IMR-90 (cell line): Measurements from ENCODE around the gene CNTN4. TPM values are rescaled to one million over a fixed set of nuclear protein-coding genes. Genes with fewer than 3 reads are reported as not detected.

Experiments used
- ATAC-seq: fragments of 200-7000 bp; cut with Tn5 transposase; 2 replicates; pipeline ENCODE4 v1.9.1; 2020; ENCODE audit warnings: low read depth, mild to moderate bottlenecking, moderate library complexity
- BruUV-seq: library from RNA; stranded (reverse); fragments of 400-500 nt; replicated peaks from 2 replicates; lab custom pipeline; 2021; lab: Mats Ljungman, UMichigan
- CTCF ChIA-PET: fragments of 300-600 bp; formaldehyde crosslinking; extraction: SDS; loops from one replicate; lab custom pipeline; 2021; ENCODE audit warnings: antibody characterized with exemption; lab: Yijun Ruan, JAX
- POLR2A ChIA-PET: fragments of 300-600 bp; sonication (Branson Sonifier 250); formaldehyde crosslinking; loops from one replicate; lab custom pipeline; 2022; ENCODE audit warnings: antibody characterized with exemption; ENCODE audit not compliant: unreplicated experiment; lab: Charles Lee
- DNase-seq: peaks from one replicate; pipeline ENCODE4 v3.0.0; 2013
- H2AFZ ChIP-seq: replicated peaks from 2 replicates; pipeline ENCODE3; 2013; ENCODE audit warnings: low read length, mild to moderate bottlenecking; ENCODE audit not compliant: poor library complexity
- H2AK5ac ChIP-seq: 2 replicates; pipeline ENCODE4 v1.6.1; 2013; ENCODE audit warnings: low read depth, low read length, inconsistent platforms
- H2AK9ac ChIP-seq: replicated peaks from 2 replicates; pipeline ENCODE3; 2013; ENCODE audit warnings: mild to moderate bottlenecking, low read depth, low read length, moderate library complexity; ENCODE audit not compliant: poor library complexity
- H2BK120ac ChIP-seq: 2 replicates; pipeline ENCODE4 v1.6.1; 2013; ENCODE audit warnings: low read depth, low read length, inconsistent platforms
- H2BK15ac ChIP-seq: 3 replicates; pipeline ENCODE4 v1.6.1; 2013; ENCODE audit warnings: low read depth, low read length, inconsistent platforms
- H2BK20ac ChIP-seq: 2 replicates; pipeline ENCODE4 v1.6.1; 2013; ENCODE audit warnings: low read depth, mild to moderate bottlenecking, inconsistent platforms, low read length, moderate library complexity
- H2BK5ac ChIP-seq: 2 replicates; pipeline ENCODE4 v1.6.1; 2013; ENCODE audit warnings: mild to moderate bottlenecking, low read depth, low read length, inconsistent platforms; ENCODE audit not compliant: poor library complexity, severe bottlenecking
- H3K14ac ChIP-seq: replicated peaks from 2 replicates; pipeline ENCODE4 v1.6.1; 2013; ENCODE audit warnings: low read depth, low read length, inconsistent platforms
- H3K18ac ChIP-seq: 2 replicates; pipeline ENCODE4 v1.6.1; 2013; ENCODE audit warnings: low read depth, low read length, control low read depth
- H3K23ac ChIP-seq: 2 replicates; pipeline ENCODE4 v1.6.1; 2013; ENCODE audit warnings: low read depth, low read length, inconsistent platforms
- H3K27ac ChIP-seq: 2 replicates; pipeline ENCODE4 v1.5.1; 2013; ENCODE audit warnings: mild to moderate bottlenecking, control low read depth, low read length; ENCODE audit not compliant: insufficient read depth
- H3K27me3 ChIP-seq: 2 replicates; pipeline ENCODE4 v1.6.1; 2013; ENCODE audit warnings: low read length; ENCODE audit not compliant: control insufficient read depth, insufficient read depth
- H3K36me3 ChIP-seq: 2 replicates; pipeline ENCODE4 v1.6.1; 2013; ENCODE audit warnings: low read length, mixed read lengths; ENCODE audit not compliant: control insufficient read depth, insufficient read depth
- H3K4ac ChIP-seq: 2 replicates; pipeline ENCODE4 v1.6.1; 2013; ENCODE audit warnings: low read depth, low read length, inconsistent platforms
- H3K4me1 ChIP-seq: 2 replicates; pipeline ENCODE4 v1.6.1; 2013; ENCODE audit warnings: low read length, mixed read lengths; ENCODE audit not compliant: control insufficient read depth, insufficient read depth
- H3K4me2 ChIP-seq: 2 replicates; pipeline ENCODE4 v1.6.1; 2013; ENCODE audit warnings: low read depth, mild to moderate bottlenecking, control low read depth, low read length, moderate library complexity
- H3K4me3 ChIP-seq: 2 replicates; pipeline ENCODE4 v1.5.1; 2013; ENCODE audit warnings: low read depth, mild to moderate bottlenecking, control low read depth, low read length, moderate library complexity; ENCODE audit not compliant: insufficient read depth
- H3K56ac ChIP-seq: 2 replicates; pipeline ENCODE4 v1.6.1; 2013; ENCODE audit warnings: low read length, inconsistent platforms; ENCODE audit not compliant: insufficient read depth; ENCODE audit errors: extremely low read depth
- H3K79me1 ChIP-seq, 2 experiments: 2 replicates each; pipeline ENCODE4 v1.6.1; 2013; ENCODE audit warnings: low read length in 2 of 2, inconsistent platforms in 1 of 2, low read depth in 1 of 2
- H3K9ac ChIP-seq: 2 replicates; pipeline ENCODE4 v1.6.1; 2013; ENCODE audit warnings: low read depth, low read length, control low read depth
- H3K9me1 ChIP-seq: 2 replicates; pipeline ENCODE4 v1.6.1; 2013; ENCODE audit warnings: low read length, inconsistent platforms; ENCODE audit not compliant: insufficient read depth
- H3K9me3 ChIP-seq: 2 replicates; pipeline ENCODE4 v1.6.1; 2013; ENCODE audit warnings: low read length; ENCODE audit not compliant: control insufficient read depth, insufficient read depth
- H4K20me1 ChIP-seq: 2 replicates; pipeline ENCODE4 v1.6.1; 2013; ENCODE audit warnings: low read length, inconsistent platforms; ENCODE audit not compliant: insufficient read depth
- H4K5ac ChIP-seq: 2 replicates; pipeline ENCODE4 v1.6.1; 2013; ENCODE audit warnings: mild to moderate bottlenecking, low read depth, low read length, control low read depth
- H4K8ac ChIP-seq, 2 experiments: 2 replicates each; pipeline ENCODE4 v1.6.1; 2013; ENCODE audit warnings: low read depth in 2 of 2, low read length in 2 of 2, control low read depth in 1 of 2, inconsistent platforms in 1 of 2
- H4K91ac ChIP-seq: 2 replicates; pipeline ENCODE4 v1.6.1; 2013; ENCODE audit warnings: low read depth, low read length, inconsistent platforms; ENCODE audit not compliant: insufficient read depth
- BHLHE40 ChIP-seq: fragments of 150-350 bp; IDR thresholded peaks from 2 replicates; pipeline ENCODE4 v1.6.1; 2016; ENCODE audit warnings: mild to moderate bottlenecking, low read depth, low read length
- CTCF ChIP-seq: conservative IDR thresholded peaks from 2 replicates; pipeline ENCODE4 v1.5.1; 2012; ENCODE audit warnings: mild to moderate bottlenecking, low read depth, low read length, improper control_type of control experiment
- MAFK ChIP-seq: IDR thresholded peaks from 2 replicates; pipeline ENCODE4 v1.6.1; 2012; ENCODE audit warnings: low read depth, low read length, improper control_type of control experiment
- MAZ ChIP-seq: IDR thresholded peaks from 2 replicates; pipeline ENCODE4 v1.6.1; 2012; ENCODE audit warnings: low read depth, mild to moderate bottlenecking, low read length, improper control_type of control experiment, moderate library complexity, borderline replicate concordance
- WGBS, 2 experiments: methylation state at CpG; one replicate each; pipeline versions ENCODE4 v1.1.5 to v1.1.7; 2013; ENCODE audit warnings: missing lambda C conversion rate in 2 of 2; ENCODE audit not compliant: insufficient read length in 1 of 2; ENCODE audit errors: extremely low coverage in 2 of 2; 5-methylcytosine and 5-hydroxymethylcytosine counted together
- dilution Hi-C: fragments of 300-500 bp; cut with HindIII; formaldehyde crosslinking; loops from one replicate; pipeline ENCODE4 v1.14.3; 2018; ENCODE audit warnings: low sequenced_read_pairs; ENCODE audit not compliant: unreplicated experiment
- in situ Hi-C: fragments of 300-500 bp; cut with MboI; formaldehyde crosslinking; loops from 3 replicates; pipeline ENCODE4 v1.14.3; 2019; ENCODE audit warnings: low sequenced_read_pairs, inconsistent platforms, mixed read lengths
- intact Hi-C: fragments of 100-400 bp; cut with micrococcal nuclease; formaldehyde crosslinking; loops from 2 replicates; pipeline ENCODE4 v1.10.0; 2022
- polyA plus RNA-seq, 3 experiments: library from polyadenylated mRNA; depleted of rRNA; stranded (reverse); fragments of >200 nt; gene quantifications; 2 replicates each; pipeline ENCODE4 v1.2.3, GENCODE V29; 2012; ENCODE audit warnings: low replicate concordance in 1 of 3
- total RNA-seq: library from RNA; depleted of rRNA; stranded (reverse); fragments of >200 nt; gene quantifications from 2 replicates; pipeline ENCODE4 v1.2.3, GENCODE V29; 2012

CNTN4 gene
- total and polyA plus RNA-seq, 2 of the 4 experiments (the other 2 are of a cell fraction) = under 0.01 TPM; not detected in 1

DNA sequence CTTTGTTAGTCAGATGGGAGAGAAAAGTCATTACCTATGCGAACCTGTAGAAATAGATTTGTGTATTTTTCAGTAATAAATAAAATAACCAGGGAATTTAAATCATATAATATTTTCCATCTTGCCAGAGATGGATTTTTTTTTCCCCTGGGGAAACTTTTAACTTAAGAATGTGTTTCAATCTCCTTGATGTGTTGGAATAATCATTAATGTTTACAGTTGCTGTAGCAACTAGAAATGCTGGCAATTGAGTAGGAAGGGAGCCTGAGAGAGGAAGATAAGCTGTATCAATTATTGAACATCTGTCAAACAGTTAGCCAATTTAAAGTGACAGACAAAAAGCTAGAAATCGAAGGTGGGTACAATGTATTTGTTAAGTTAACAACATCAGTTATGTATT, 752.0 kb downstream of the CNTN4 start:
- no peak for ATAC-seq
- intact Hi-C loops = loop anchor here (10.0 kb wide), 1 partner anchor 296 kb away; no protein-coding TSS in a partner anchor
- no peaks in the 10 kb centered on the region for H3K4me1 ChIP-seq

More for the DNA sequence above, 752.0 kb downstream of the CNTN4 start:
- no peak overlapping the region for H2BK20ac ChIP-seq
- no peak for DNase-seq
- peaks cover 6% of the 10 kb centered on the region for H3K9me3 ChIP-seq
- no peak overlapping the region for H2BK15ac ChIP-seq
- no peak overlapping the region for H2AK5ac ChIP-seq
- no peak overlapping the region for H3K23ac ChIP-seq
- no peak overlapping the region for H4K91ac ChIP-seq
- no peak overlapping the region for H3K9ac ChIP-seq
- no peak overlapping the region for H3K4ac ChIP-seq
- WGBS, 2 experiments = no CpG with 5 or more reads among the region's 2 CpGs
- in situ Hi-C loops (no loop called here), dilution Hi-C loops (no loop called here)
- H4K8ac ChIP-seq = no peak overlapping the region
- H3K79me1 ChIP-seq = no peaks in the 10 kb centered on the region
- no peak overlapping the region for H3K18ac ChIP-seq
- H2AFZ ChIP-seq = no peak overlapping the region
- H3K27me3 ChIP-seq = no peaks in the 10 kb centered on the region
- POLR2A ChIA-PET = no interaction called here
- H3K56ac ChIP-seq = no peak overlapping the region
- CTCF ChIA-PET = no interaction called here
- H4K5ac ChIP-seq = no peak overlapping the region
- no peaks in the 10 kb centered on the region for H3K9me1 ChIP-seq
- no peak for TF ChIP-seq MAFK
- no peak for TF ChIP-seq MAZ
- TF ChIP-seq CTCF = no peak
- TF ChIP-seq BHLHE40 = no peak
- no peak overlapping the region for H2AK9ac ChIP-seq
- H3K36me3 ChIP-seq = no peaks in the 10 kb centered on the region
- no peak overlapping the region for H2BK120ac ChIP-seq
- H3K4me2 ChIP-seq = no peak overlapping the region
- BruUV-seq = no TSS peak
- no peak overlapping the region for H2BK5ac ChIP-seq
- no peak overlapping the region for H3K27ac ChIP-seq
- H3K14ac ChIP-seq = no peak overlapping the region
- H3K4me3 ChIP-seq = no peak overlapping the region
- no peaks in the 10 kb centered on the region for H4K20me1 ChIP-seq
